Astrocyte (in vitro differentiated cells and primary cell): ENCODE measurements around the gene SLC25A13. TPM values are rescaled to one million over a fixed set of nuclear protein-coding genes. Genes with fewer than 3 reads are reported as not detected.

Source experiments
- DNase-seq: peaks from one replicate; pipeline ENCODE4 v3.0.0-alpha.2; 2010; ENCODE audit warnings: low read depth
- FAIRE-seq: peaks from 2 replicates; lab custom pipeline; 2011; peaks lifted over from hg19 to GRCh38; lab: Jason Lieb, UNC
- H2AFZ ChIP-seq: 2 replicates; pipeline ENCODE4 v1.6.0; 2012; ENCODE audit warnings: low read depth, low read length, inconsistent platforms
- H3K27ac ChIP-seq: 2 replicates; pipeline ENCODE4 v1.5.1; 2011; ENCODE audit warnings: low read depth, low read length, inconsistent platforms
- H3K27me3 ChIP-seq: 2 replicates; pipeline ENCODE4 v1.6.0; 2011; ENCODE audit warnings: low read length, inconsistent platforms; ENCODE audit not compliant: insufficient read depth
- H3K36me3 ChIP-seq: 2 replicates; pipeline ENCODE4 v1.5.1; 2011; ENCODE audit warnings: low read length, inconsistent platforms; ENCODE audit not compliant: insufficient read depth
- H3K4me1 ChIP-seq: 2 replicates; pipeline ENCODE4 v1.5.1; 2011; ENCODE audit warnings: low read length, inconsistent platforms; ENCODE audit not compliant: insufficient read depth
- H3K4me2 ChIP-seq: 2 replicates; pipeline ENCODE4 v1.6.0; 2012; ENCODE audit warnings: low read length, inconsistent platforms
- H3K4me3 ChIP-seq: 2 replicates; pipeline ENCODE4 v1.5.1; 2011; ENCODE audit warnings: low read depth, mild to moderate bottlenecking, low read length, inconsistent platforms; ENCODE audit not compliant: insufficient read depth
- H3K79me2 ChIP-seq: 2 replicates; pipeline ENCODE4 v1.6.0; 2012; ENCODE audit warnings: mild to moderate bottlenecking, low read length, inconsistent platforms; ENCODE audit not compliant: insufficient read depth
- H3K9ac ChIP-seq: 2 replicates; pipeline ENCODE4 v1.6.0; 2012; ENCODE audit warnings: mild to moderate bottlenecking, low read length, inconsistent platforms
- H3K9me3 ChIP-seq: 2 replicates; pipeline ENCODE4 v1.5.1; 2012; ENCODE audit warnings: low read depth, mild to moderate bottlenecking, low read length, inconsistent platforms; ENCODE audit not compliant: insufficient read depth
- H4K20me1 ChIP-seq: 2 replicates; pipeline ENCODE4 v1.6.0; 2012; ENCODE audit warnings: low read length, inconsistent platforms; ENCODE audit not compliant: insufficient read depth
- H3K27ac Mint-ChIP-seq: one replicate; pipeline ENCODE4 v1.8.0; 2021; ENCODE audit warnings: mild to moderate bottlenecking, mixed read lengths; ENCODE audit not compliant: unreplicated experiment
- H3K27me3 Mint-ChIP-seq: one replicate; pipeline ENCODE4 v1.8.0; 2021; ENCODE audit warnings: low read depth, mixed read lengths; ENCODE audit not compliant: unreplicated experiment
- H3K36me3 Mint-ChIP-seq: one replicate; pipeline ENCODE4 v1.8.0; 2021; ENCODE audit warnings: low read depth, mixed read lengths; ENCODE audit not compliant: unreplicated experiment
- H3K4me1 Mint-ChIP-seq: one replicate; pipeline ENCODE4 v1.8.0; 2021; ENCODE audit warnings: low read depth, mixed read lengths; ENCODE audit not compliant: unreplicated experiment
- H3K4me3 Mint-ChIP-seq: one replicate; pipeline ENCODE4 v1.8.0; 2021; ENCODE audit warnings: mild to moderate bottlenecking, moderate library complexity, mixed read lengths; ENCODE audit not compliant: unreplicated experiment
- H3K9me3 Mint-ChIP-seq: one replicate; pipeline ENCODE4 v1.8.0; 2021; ENCODE audit warnings: mild to moderate bottlenecking, mixed read lengths; ENCODE audit not compliant: unreplicated experiment
- CTCF ChIP-seq: IDR thresholded peaks from 2 replicates; pipeline ENCODE4 v1.5.1; 2011; ENCODE audit warnings: low read depth, mild to moderate bottlenecking, inconsistent platforms, low read length, moderate library complexity; ENCODE audit not compliant: insufficient read depth
- EZH2 ChIP-seq: IDR thresholded peaks from 2 replicates; pipeline ENCODE4 v1.6.1; 2012; ENCODE audit warnings: mild to moderate bottlenecking, low read length, inconsistent platforms; ENCODE audit not compliant: insufficient read depth
- total RNA-seq: library from RNA; stranded (reverse); gene quantifications from 2 replicates; pipeline ENCODE4 v1.2.1, GENCODE V29; 2021

SLC25A13 gene
- total RNA-seq, 1 donor from 2014 or later = 58.1 TPM

DNA sequence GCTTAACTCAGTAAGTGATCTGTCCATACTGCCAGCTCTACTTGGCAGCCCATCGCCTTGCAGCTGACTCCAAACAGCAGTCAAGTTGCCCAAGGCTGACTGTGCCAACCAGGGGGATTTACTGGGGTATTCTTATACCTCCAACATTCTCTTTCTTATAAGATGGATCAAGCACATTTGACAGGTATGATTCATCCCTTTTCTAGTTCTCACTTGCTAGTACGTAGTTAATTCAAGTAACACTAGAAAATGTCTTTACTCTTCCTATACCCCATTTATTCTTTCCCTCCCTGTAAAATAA, 77.0 kb downstream of the SLC25A13 start:
- Histone ChIP-seq H3K9me3 (no peaks in the 10 kb centered on the region), H3K9ac (no peak overlapping the region), H3K4me3 (no peak overlapping the region), H3K4me1 (no peaks in the 10 kb centered on the region), H3K27me3 (no peaks in the 10 kb centered on the region), H4K20me1 (peaks cover 4% of the 10 kb centered on the region), H3K4me2 (no peak overlapping the region), H2AFZ (no peak overlapping the region), H3K36me3 (no peaks in the 10 kb centered on the region), H3K79me2 (peaks cover 2% of the 10 kb centered on the region), H3K27ac (no peak overlapping the region)
- no peaks in the 10 kb centered on the region for H3K36me3 Mint-ChIP-seq
- H3K27me3 Mint-ChIP-seq = no peaks in the 10 kb centered on the region
- H3K4me1 Mint-ChIP-seq = peaks cover 23% of the 10 kb centered on the region
- FAIRE-seq (no peak), DNase-seq (no peak)
- H3K9me3 Mint-ChIP-seq = peaks cover 3% of the 10 kb centered on the region
- no peak overlapping the region for H3K4me3 Mint-ChIP-seq
- no peak overlapping the region for H3K27ac Mint-ChIP-seq
- TF ChIP-seq EZH2 = no peak
- no peak for TF ChIP-seq CTCF

DNA sequence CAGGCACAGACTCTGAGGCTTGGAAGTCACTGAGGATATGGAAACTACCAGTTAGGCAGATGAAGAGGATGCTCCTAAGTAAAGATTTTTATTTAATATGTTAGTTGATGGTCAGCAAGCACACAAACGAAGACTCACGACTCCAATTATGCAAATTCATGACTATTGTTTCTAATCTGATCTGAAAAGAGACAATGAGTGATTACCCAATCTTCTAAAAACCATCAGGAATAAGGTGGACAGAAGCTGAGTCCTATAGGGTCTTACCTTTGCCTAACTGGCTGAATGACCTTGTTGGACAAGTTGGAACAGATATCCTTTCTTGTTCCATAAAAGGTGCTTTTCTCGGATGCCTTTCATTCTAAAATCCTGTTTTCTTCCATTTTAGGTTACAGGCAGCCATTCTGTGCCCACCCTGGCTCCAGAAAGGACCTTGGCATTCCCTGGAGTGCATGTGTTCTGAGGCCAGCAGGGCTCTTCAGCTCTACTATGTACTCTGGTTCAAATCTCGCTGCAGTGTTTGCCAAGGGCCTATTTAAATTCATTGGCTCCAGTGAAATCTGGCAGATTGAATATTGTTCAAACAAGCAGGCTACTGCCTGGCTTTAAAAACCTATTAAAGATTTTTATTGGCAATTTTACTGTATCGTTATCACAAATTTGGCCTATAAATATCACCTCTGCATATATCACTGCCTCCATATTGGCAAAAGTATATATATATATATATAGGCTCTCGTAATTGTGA, 77.5 kb downstream of the SLC25A13 start:
- no peak overlapping the region for H3K4me2 ChIP-seq
- H3K27ac Mint-ChIP-seq = no peak overlapping the region
- H3K36me3 ChIP-seq = no peaks in the 10 kb centered on the region
- H3K27me3 Mint-ChIP-seq = no peaks in the 10 kb centered on the region
- H3K9me3 ChIP-seq = no peaks in the 10 kb centered on the region
- FAIRE-seq (no peak), DNase-seq (no peak)
- TF ChIP-seq CTCF (no peak), EZH2 (no peak)
- H3K9ac ChIP-seq = no peak overlapping the region
- no peaks in the 10 kb centered on the region for H3K4me1 ChIP-seq
- H3K4me1 Mint-ChIP-seq = peaks cover 26% of the 10 kb centered on the region
- H3K79me2 ChIP-seq = peaks cover 2% of the 10 kb centered on the region
- H2AFZ ChIP-seq = no peak overlapping the region
- no peaks in the 10 kb centered on the region for H3K36me3 Mint-ChIP-seq
- peaks cover 3% of the 10 kb centered on the region for H3K9me3 Mint-ChIP-seq
- H3K27ac ChIP-seq = no peak overlapping the region
- H3K27me3 ChIP-seq = no peaks in the 10 kb centered on the region
- H3K4me3 ChIP-seq = no peak overlapping the region
- no peak overlapping the region for H3K4me3 Mint-ChIP-seq
- peaks cover 4% of the 10 kb centered on the region for H4K20me1 ChIP-seq

GRCh38 chr7:96243241-96243640, 78.7 kb downstream of the SLC25A13 start:
- H3K4me2 ChIP-seq = no peak overlapping the region
- Mint-ChIP-seq H3K36me3 (no peaks in the 10 kb centered on the region), H3K27ac (no peak overlapping the region), H3K4me1 (peaks cover 34% of the 10 kb centered on the region), H3K27me3 (no peaks in the 10 kb centered on the region), H3K4me3 (no peak overlapping the region), H3K9me3 (peaks cover 3% of the 10 kb centered on the region)
- H3K4me3 ChIP-seq = no peak overlapping the region
- H3K4me1 ChIP-seq = no peaks in the 10 kb centered on the region
- peaks cover 2% of the 10 kb centered on the region for H3K79me2 ChIP-seq
- DNase-seq (no peak), FAIRE-seq (no peak)
- TF ChIP-seq EZH2 (no peak), CTCF (no peak)
- no peak overlapping the region for H3K9ac ChIP-seq
- H2AFZ ChIP-seq = no peak overlapping the region
- no peak overlapping the region for H3K27ac ChIP-seq
- peaks cover 4% of the 10 kb centered on the region for H4K20me1 ChIP-seq
- no peaks in the 10 kb centered on the region for H3K36me3 ChIP-seq
- no peaks in the 10 kb centered on the region for H3K9me3 ChIP-seq
- no peaks in the 10 kb centered on the region for H3K27me3 ChIP-seq
